CD4-positive, alpha-beta T cell (primary cell): ENCODE results near the gene CRYGN. TPM values are rescaled to one million over a fixed set of nuclear protein-coding genes. Genes with fewer than 3 reads are reported as not detected.

Source experiments
- ATAC-seq: fragments of 200-7000 bp; cut with Tn5 transposase; one replicate; pipeline ENCODE4 v1.10.0; 2022; ENCODE audit warnings: mild to moderate bottlenecking; ENCODE audit not compliant: poor library complexity
- CTCF ChIA-PET: fragments of 350-600 bp; sonication (Branson Sonifier 250); formaldehyde crosslinking; loops from one replicate; lab custom pipeline; 2021; ENCODE audit warnings: antibody characterized with exemption, inconsistent platforms; lab: Charles Lee
- POLR2A ChIA-PET: fragments of 350-600 bp; sonication (Branson Sonifier 250); formaldehyde crosslinking; loops from one replicate; lab custom pipeline; 2021; ENCODE audit warnings: antibody characterized with exemption, inconsistent platforms; lab: Charles Lee
- DNase-seq, 14 experiments: peaks; one replicate each; pipeline ENCODE4 v3.0.0-alpha.2; 2013 to 2020; ENCODE audit warnings: mixed read lengths in 2 of 14
- H3K27ac ChIP-seq, 2 donors: one replicate each; pipeline versions ENCODE4 v1.5.1 to v1.7.0; 2013; ENCODE audit warnings: low read length in 2 of 2, low read depth in 1 of 2, mild to moderate bottlenecking in 1 of 2
- H3K27me3 ChIP-seq, 2 experiments: 1 replicate in 1 of 2; 2 replicates in 1 of 2; pipeline versions ENCODE4 v1.6.1 to v1.7.0; 2013; ENCODE audit warnings: low read length in 2 of 2, control low read depth in 1 of 2, mild to moderate bottlenecking in 1 of 2, moderate library complexity in 1 of 2; ENCODE audit not compliant: insufficient read depth in 2 of 2, control insufficient read depth in 1 of 2
- H3K36me3 ChIP-seq: one replicate; pipeline ENCODE4 v1.6.1; 2013; ENCODE audit warnings: low read length, control low read depth; ENCODE audit not compliant: insufficient read depth
- H3K4me1 ChIP-seq: one replicate; pipeline ENCODE4 v1.6.1; 2013; ENCODE audit warnings: low read length, control low read depth; ENCODE audit not compliant: insufficient read depth
- H3K4me3 ChIP-seq: one replicate; pipeline ENCODE4 v1.5.1; 2013; ENCODE audit warnings: mild to moderate bottlenecking, low read length, moderate library complexity
- H3K9me3 ChIP-seq, 2 experiments: 1 replicate in 1 of 2; 2 replicates in 1 of 2; pipeline versions ENCODE4 v1.6.1 to v1.7.0; 2013; ENCODE audit warnings: low read length in 2 of 2, mild to moderate bottlenecking in 2 of 2, control low read depth in 1 of 2, moderate library complexity in 1 of 2; ENCODE audit not compliant: control insufficient read depth in 1 of 2, insufficient read depth in 1 of 2
- H3K27ac Mint-ChIP-seq: one replicate; pipeline ENCODE4 v1.8.0; 2020; ENCODE audit warnings: mixed read lengths
- H3K27me3 Mint-ChIP-seq: one replicate; pipeline ENCODE4 v1.8.0; 2021; ENCODE audit warnings: mixed read lengths
- H3K36me3 Mint-ChIP-seq: one replicate; pipeline ENCODE4 v1.8.0; 2021; ENCODE audit warnings: low read depth, mixed read lengths
- H3K4me1 Mint-ChIP-seq: one replicate; pipeline ENCODE4 v1.8.0; 2021; ENCODE audit warnings: low read depth, mixed read lengths
- H3K4me3 Mint-ChIP-seq: one replicate; pipeline ENCODE4 v1.8.0; 2020; ENCODE audit warnings: mild to moderate bottlenecking, mixed read lengths
- H3K9me3 Mint-ChIP-seq: one replicate; pipeline ENCODE4 v1.8.0; 2020; ENCODE audit warnings: mixed read lengths
- intact Hi-C, 2 experiments: fragments of 100-400 bp; cut with DNase I in 1 of 2; cut with micrococcal nuclease in 1 of 2; formaldehyde crosslinking; loops; one replicate each; pipeline versions ENCODE4 v1.15.1 to v1.9.0; 2023 to 2025; cut with DNase I, micrococcal nuclease
- total RNA-seq, 174 experiments: library from RNA in 2 of 174; stranded (reverse) in 2 of 174; gene quantifications; one replicate each; pipeline ENCODE4 v1.2.3 and lab custom pipeline; 2021 to 2026
- TF ChIP-seq, protein P1 (sequence below): fragments of 200-600 bp; IDR thresholded peaks from one replicate; pipeline ENCODE4 v1.8.0; 2022; ENCODE audit warnings: antibody characterized with exemption, mild to moderate bottlenecking

CRYGN gene
- total RNA-seq, 2 experiments from 2014 or later: 0.14 TPM; not detected in 1

DNA sequence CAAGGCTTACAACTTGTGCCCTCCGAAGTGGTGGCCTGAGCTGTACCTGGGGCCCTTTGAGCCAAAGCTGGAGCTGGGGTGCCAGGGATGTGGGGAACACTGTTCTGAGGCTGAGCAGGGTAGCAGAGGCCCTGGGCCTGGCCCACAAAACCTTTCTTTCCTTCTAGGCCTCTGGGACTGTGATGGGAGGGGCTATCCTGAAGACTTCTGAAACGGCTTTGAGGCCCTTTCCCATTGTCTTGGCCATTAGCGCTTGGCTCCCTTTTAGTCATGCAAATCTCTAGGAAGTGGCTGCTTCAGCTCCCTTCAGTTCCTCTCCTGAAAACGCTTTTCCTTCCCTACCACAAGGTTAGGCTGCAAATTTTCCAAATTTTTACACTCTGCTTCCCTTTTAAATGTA, 16.8 kb upstream of the CRYGN start:
- H3K4me1 ChIP-seq: peaks cover 10% of the 10 kb centered on the region
- ATAC-seq: no peak
- POLR2A ChIA-PET: no interaction called here
- intact Hi-C loops: no loop called here
- H3K27ac ChIP-seq: no peak overlapping the region
- Mint-ChIP-seq H3K4me1 (no peaks in the 10 kb centered on the region), H3K36me3 (no peaks in the 10 kb centered on the region), H3K27me3 (peaks cover 6% of the 10 kb centered on the region), H3K4me3 (no peak overlapping the region), H3K9me3 (no peaks in the 10 kb centered on the region), H3K27ac (no peak overlapping the region)
- H3K27me3 ChIP-seq: no peaks in the 10 kb centered on the region
- no peak for DNase-seq
- TF ChIP-seq, protein P1, sequence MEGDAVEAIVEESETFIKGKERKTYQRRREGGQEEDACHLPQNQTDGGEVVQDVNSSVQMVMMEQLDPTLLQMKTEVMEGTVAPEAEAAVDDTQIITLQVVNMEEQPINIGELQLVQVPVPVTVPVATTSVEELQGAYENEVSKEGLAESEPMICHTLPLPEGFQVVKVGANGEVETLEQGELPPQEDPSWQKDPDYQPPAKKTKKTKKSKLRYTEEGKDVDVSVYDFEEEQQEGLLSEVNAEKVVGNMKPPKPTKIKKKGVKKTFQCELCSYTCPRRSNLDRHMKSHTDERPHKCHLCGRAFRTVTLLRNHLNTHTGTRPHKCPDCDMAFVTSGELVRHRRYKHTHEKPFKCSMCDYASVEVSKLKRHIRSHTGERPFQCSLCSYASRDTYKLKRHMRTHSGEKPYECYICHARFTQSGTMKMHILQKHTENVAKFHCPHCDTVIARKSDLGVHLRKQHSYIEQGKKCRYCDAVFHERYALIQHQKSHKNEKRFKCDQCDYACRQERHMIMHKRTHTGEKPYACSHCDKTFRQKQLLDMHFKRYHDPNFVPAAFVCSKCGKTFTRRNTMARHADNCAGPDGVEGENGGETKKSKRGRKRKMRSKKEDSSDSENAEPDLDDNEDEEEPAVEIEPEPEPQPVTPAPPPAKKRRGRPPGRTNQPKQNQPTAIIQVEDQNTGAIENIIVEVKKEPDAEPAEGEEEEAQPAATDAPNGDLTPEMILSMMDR: no peak
- peaks cover 0 to 11% of the 10 kb centered on the region in 2 experiments for H3K9me3 ChIP-seq
- no peak overlapping the region for H3K4me3 ChIP-seq
- CTCF ChIA-PET: interaction anchor here (1.4 kb wide), 1 partner anchor 145 kb away, joined by 3 read pairs; no protein-coding TSS in a partner anchor
- H3K36me3 ChIP-seq: no peaks in the 10 kb centered on the region

DNA sequence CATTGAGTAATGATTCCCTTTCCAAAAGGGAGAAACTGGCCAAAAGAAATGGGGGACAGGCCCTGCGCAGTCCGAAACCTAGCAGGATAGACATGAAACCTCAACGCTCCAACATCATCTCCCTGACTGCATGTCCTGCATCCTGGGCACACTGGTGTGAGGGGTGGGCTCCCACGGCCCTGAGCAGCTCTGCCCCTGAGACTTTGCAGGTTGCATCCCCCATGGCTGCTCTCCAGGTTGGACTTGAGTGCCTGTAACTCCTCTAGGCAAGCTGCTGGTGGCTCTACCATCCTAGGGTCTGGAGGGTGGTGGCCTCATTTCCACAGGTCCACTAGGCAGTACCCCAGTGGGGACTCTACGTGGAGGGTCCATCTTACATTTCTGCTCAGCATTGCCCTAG, 16.3 kb upstream of the CRYGN start:
- no peak for ATAC-seq
- Histone ChIP-seq H3K9me3 (peaks cover 0 to 6% of the 10 kb centered on the region in 2 experiments), H3K4me1 (peaks cover 10% of the 10 kb centered on the region), H3K4me3 (no peak overlapping the region), H3K36me3 (no peaks in the 10 kb centered on the region), H3K27me3 (no peaks in the 10 kb centered on the region), H3K27ac (no peak overlapping the region)
- Mint-ChIP-seq H3K9me3 (no peaks in the 10 kb centered on the region), H3K27me3 (peaks cover 6% of the 10 kb centered on the region), H3K4me1 (no peaks in the 10 kb centered on the region), H3K4me3 (no peak overlapping the region), H3K36me3 (no peaks in the 10 kb centered on the region), H3K27ac (no peak overlapping the region)
- intact Hi-C loops: no loop called here
- TF ChIP-seq, protein P1: no peak
- ChIA-PET CTCF (interaction anchor here (1.4 kb wide), 1 partner anchor 145 kb away, joined by 3 read pairs; no protein-coding TSS in a partner anchor), POLR2A (no interaction called here)
- DNase-seq: no peak

DNA sequence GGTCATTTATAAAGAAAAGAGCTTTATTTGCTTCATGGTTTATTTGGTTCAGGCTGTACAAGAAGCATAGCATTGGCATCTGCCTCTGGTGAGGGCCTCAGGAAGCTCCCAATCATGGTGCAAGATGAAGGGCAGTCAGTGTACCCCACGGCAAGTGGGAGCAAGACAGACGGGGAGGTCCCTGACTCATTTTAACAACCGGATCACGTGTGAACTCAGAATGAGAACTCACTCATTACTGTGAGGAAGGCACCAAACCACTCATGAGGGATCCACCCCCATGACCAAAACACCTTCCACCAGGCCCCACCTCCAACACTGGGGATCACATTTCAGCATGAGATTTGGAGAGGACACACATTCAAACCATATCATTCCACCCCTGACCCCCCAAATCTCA, 15.7 kb upstream of the CRYGN start:
- DNase-seq (no peak), ATAC-seq (no peak)
- no peaks in the 10 kb centered on the region for H3K36me3 Mint-ChIP-seq
- TF ChIP-seq, protein P1: no peak
- no peak overlapping the region for H3K4me3 Mint-ChIP-seq
- H3K9me3 Mint-ChIP-seq: no peaks in the 10 kb centered on the region
- ChIA-PET CTCF (interaction anchor here (1.4 kb wide), 1 partner anchor 144 kb away, joined by 3 read pairs; no protein-coding TSS in a partner anchor), POLR2A (no interaction called here)
- no peak overlapping the region for H3K27ac ChIP-seq
- no peaks in the 10 kb centered on the region for H3K4me1 Mint-ChIP-seq
- H3K9me3 ChIP-seq: peaks cover 0 to 4% of the 10 kb centered on the region in 2 experiments
- intact Hi-C loops: no loop called here
- peaks cover 10% of the 10 kb centered on the region for H3K4me1 ChIP-seq
- no peak overlapping the region for H3K27ac Mint-ChIP-seq
- H3K4me3 ChIP-seq: no peak overlapping the region
- H3K36me3 ChIP-seq: no peaks in the 10 kb centered on the region
- no peaks in the 10 kb centered on the region for H3K27me3 ChIP-seq
- peaks cover 7% of the 10 kb centered on the region for H3K27me3 Mint-ChIP-seq
